HG03575 (cell line): Measurements from ENCODE around the gene NCDN.

Experiments used
- ATAC-seq: cut with Tn5 transposase; IDR thresholded peaks from one replicate; pipeline ENCODE4 v1.9.1; 2021; ENCODE audit not compliant: unreplicated experiment, insufficient number of reproducible peaks, low FRiP score; ENCODE audit errors: extremely low read depth

The NCDN gene

GRCh38 chr1:35546614-35547013 lies 11.0 kb upstream of the NCDN start:
- ATAC-seq: no peak

- no peak for ATAC-seq
Observed at GRCh38 chr1:35553851-35554250, 3.7 kb upstream of the NCDN start.

GRCh38 chr1:35554266-35555211 lies 3.1 kb upstream of the NCDN start:
- no peak for ATAC-seq

GRCh38 chr1:35555212-35555584 lies 2.4 kb upstream of the NCDN start:
- ATAC-seq: no peak

DNA sequence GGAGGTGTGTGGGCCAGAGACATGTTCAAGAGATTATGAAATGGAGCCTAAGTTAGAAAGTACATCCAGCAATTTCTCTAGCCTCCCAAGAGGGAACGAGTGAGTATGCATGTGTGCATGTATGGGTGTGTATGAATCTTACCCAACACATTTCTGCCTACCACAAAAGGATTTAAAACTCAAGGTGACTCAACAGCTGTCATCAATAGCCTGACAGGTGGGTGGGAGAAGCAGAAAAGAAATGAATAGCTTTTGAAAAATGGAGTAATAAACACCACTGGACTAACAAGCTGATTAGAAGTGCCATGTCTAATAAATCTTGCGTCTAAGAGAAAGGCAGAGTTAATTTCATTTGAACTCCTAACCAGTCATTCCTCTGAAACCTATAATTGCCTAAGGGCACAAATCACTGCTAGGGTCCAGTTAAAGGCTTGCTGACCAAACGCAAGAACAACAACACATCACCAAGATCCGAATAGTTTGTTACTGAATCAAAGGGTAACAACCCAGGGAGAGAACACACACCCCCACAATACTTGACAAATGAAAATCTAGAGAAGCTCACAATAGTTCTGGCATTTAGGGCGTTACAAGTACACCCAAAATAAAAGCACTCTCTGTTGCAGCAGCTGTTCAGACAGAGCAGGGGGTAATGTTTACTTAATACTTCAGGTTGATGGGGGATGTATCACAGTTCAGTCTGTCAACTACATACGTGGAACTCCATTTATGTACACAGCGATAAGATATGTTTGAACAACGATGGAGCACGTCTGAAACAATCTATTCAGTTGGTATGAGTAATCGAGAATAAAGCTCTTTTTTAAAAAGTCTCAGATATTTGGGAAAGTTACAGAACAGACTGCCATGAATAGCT lies 1.8 kb upstream of the NCDN start:
- ATAC-seq: no peak

DNA sequence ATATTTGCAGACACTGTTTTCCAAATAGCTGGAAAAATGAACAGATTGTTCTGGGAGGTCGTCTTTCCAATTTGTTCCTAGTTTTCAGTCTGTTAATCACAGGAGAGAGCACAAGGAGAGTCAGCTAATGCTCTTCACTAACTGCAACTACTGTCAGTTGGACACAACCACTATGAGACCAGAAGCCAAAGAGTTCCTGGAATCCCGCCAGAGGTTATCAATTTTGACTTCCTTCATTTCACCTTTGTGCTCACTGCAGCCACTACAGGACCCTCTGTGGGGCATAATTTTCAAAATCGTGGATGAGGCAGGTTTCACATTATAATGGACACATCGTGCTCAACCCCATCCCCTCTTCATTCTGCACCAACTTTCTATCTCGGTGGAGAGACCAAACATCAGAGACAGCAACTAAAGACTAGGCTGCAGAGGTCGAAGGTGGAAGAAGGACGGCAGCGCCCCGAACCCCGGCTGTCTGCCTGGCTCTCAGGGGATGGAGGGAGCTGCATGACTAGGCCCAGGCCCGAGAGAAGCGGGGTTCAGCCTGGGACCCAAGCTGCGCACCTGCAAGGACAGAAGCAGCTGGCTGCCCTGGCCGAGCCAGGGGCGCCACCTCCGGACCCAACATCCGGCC lies 998 bp upstream of the NCDN start:
- ATAC-seq: no peak

DNA sequence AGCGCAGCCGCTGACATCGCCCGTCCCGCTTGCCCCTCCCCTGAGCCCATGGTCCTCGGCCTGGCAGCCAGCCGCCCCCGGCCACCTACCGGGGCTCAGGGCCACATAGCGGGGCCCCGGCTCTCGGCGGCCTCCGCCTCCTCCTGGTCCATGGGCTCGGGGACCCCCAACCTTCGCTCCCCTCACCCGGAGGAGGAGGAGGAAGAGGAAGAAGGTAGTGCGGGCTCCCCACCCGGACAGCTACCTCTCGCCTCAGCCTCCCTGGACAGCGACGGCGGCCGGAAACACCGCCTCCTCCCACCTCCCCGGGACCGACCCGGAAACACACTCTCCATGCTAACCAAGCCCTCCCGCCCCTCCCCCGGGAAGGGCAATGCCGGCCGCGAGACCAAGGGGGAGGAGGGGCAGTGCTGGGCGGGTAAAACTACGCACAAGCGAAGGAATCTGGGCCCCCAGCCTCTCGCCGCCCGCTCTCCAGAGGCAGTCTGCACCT lies 435 bp upstream of the NCDN start, which contains the start of gene KIAA0319L:
TSS of gene KIAA0319L (minus strand) at position 286 of the 493 bp plus-strand sequence. CDS start 2,912 bp downstream, outside the sequence.
- no peak for ATAC-seq

GRCh38 chr1:35558374-35559316 lies 1.0 kb downstream of the NCDN start:
- ATAC-seq: no peak

- ATAC-seq: no peak
Observed at GRCh38 chr1:35559317-35559944, 1.8 kb downstream of the NCDN start.

DNA sequence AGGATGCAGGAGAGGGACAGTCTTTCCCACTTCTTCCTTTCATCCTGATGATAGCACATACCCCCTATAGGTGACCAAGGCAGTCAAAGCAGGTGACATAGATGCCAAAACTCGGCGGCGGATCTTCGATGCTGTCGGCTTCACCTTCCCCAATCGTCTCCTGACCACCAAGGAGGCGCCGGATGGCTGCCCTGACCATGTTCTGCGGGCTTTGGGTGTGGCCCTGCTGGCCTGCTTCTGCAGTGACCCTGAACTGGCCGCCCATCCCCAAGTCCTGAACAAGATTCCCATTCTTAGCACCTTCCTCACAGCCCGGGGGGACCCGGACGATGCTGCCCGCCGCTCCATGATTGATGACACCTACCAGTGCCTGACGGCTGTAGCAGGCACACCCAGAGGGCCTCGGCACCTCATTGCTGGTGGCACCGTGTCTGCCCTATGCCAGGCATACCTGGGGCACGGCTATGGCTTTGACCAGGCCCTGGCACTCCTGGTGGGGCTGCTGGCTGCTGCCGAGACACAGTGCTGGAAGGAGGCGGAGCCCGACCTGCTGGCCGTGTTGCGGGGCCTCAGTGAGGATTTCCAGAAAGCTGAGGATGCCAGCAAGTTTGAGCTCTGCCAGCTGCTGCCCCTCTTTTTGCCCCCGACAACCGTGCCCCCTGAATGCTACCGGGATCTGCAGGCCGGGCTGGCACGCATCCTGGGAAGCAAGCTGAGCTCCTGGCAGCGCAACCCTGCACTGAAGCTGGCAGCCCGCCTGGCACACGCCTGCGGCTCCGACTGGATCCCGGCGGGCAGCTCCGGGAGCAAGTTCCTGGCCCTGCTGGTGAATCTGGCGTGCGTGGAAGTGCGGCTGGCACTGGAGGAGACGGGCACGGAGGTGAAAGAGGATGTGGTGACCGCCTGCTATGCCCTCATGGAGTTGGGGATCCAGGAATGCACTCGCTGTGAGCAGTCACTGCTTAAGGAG lies 2.9 kb downstream of the NCDN start:
- no peak for ATAC-seq

DNA sequence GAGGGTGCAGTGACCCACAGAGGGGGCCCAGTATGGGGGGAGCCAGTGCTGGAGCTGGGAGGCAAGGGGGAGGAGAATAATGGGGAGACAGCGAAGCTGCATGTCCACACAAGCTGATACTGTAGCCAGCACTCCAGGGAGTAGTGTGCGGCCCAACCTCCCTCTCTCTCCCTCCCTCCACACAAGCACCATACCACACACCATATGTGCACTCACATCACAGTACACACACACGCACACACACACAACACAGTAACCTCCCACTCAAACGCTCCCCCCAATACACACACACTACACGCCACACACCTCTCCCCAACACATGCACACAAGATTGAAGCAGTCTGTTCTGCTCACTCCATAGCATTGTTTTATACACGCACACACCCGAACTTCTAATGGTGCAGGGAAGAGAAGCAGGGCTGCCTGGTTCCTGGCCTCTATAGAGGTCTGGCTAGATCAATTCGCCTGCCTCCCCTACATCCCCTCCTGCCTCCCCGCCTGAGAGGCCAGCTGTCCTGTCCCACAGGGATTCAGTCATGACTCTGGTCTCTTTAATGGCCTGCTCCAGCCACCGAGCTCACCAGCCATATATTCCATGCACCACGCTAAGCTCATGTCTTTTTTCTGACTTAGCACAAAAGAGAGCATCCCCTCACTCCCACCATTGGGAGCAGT lies 3.8 kb downstream of the NCDN start:
- no peak for ATAC-seq

GRCh38 chr1:35561972-35562680 lies 4.5 kb downstream of the NCDN start:
- no peak for ATAC-seq

- no peak for ATAC-seq
Observed at GRCh38 chr1:35563166-35563565, 5.6 kb downstream of the NCDN start.

DNA sequence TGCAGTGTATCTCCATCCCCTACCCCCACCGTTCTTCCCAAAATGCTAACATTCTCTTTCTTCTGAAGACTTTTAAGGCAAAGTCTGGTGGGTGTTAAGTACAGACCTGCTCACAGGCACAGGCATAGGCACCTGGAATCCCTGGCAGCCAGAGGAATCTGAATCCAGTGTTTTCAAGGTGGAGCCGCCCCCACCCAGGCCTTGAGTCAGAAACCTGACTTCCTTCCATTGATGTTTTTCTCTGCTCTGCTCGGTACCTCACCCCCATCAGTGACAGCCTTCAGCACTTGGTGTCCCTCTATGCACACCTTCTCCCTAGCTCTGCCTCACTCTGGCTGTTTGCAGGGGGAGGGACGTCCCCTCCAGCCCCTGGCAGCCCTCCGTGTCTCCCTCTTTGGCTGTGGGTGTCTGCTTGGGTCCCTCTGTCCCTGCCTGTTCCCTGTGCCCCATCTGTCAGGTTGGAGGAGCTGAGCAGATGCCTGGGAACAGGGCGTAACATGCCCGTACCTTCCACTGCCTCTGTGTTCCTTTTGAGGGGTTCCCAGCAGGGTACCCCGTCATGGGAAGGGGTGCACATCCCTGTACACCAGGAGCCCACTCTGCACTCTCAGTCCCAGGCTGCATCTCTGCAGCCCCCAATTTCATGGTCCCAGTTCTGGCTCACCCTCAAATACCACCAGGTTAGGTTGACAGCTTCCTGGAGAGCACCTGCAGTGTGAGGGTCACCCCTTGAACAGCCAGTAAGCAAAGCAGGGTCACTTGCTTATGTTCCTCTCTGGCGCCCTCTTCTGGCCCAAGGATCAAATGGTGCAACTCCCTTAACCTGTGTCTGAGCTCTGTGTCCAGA lies 6.7 kb downstream of the NCDN start:
- ATAC-seq: no peak
